Measurements from ENCODE around the gene PLD5.

PLD5 gene

DNA sequence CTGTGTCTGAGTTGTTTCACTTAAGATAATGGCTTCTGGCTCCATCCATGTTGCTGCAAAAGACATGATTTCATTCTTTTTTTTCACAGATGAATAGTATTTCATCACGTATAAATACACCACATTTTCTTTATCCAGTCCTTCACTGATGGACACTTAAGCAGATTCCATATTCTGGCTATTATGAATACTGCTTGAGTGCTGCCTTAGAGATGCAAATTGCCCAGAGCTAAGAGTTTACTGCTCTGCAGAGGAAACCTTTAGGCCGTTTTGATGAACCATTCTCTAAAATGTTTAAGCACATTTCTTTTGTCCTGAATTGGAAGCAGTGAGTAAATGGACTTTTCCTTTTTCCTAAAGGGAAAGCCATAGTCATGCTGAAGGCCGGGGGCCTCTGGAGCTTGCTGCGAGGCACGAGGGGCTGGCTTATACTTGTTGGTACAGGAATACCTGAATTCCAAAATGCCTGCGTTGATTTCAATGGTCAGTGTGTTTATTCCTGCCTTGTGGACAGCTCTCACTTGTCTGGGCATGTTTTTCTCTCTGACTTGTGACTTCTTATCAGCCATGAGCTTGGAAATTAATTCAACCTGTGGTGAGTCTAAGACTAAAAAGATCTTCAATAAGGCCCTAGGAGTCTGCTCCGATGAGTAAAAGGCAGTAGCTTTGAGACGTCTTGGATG is 324.6 kb downstream of the PLD5 start:
- no peak overlapping the region for H4K91ac ChIP-seq (ENCODE audit: low read length)
- no peak overlapping the region for H3K4me2 ChIP-seq (ENCODE audit: low read length, poor library complexity, severe bottlenecking)
- no peak overlapping the region for H3K18ac ChIP-seq (ENCODE audit: low read depth in 1 of 2, low read length in 2 of 2)
- H3K4ac ChIP-seq (ENCODE audit: low read depth in 1 of 2, low read length in 2 of 2) = no peak overlapping the region
- H2BK5ac ChIP-seq (ENCODE audit: low read depth, low read length, poor library complexity, severe bottlenecking) = no peak overlapping the region
- no peak overlapping the region for H2BK15ac ChIP-seq (ENCODE audit: low read depth, poor library complexity, severe bottlenecking)
- H3K79me1 ChIP-seq (replicated peaks; ENCODE audit: low read length, poor library complexity, severe bottlenecking) = no peaks in the 10 kb centered on the region
- H2BK12ac ChIP-seq (ENCODE audit: low read length in 2 of 2) = no peak overlapping the region
- no peak overlapping the region for H4K8ac ChIP-seq (ENCODE audit: low read length)
- no peak for DNase-seq
- no peaks in the 10 kb centered on the region for H3K36me3 ChIP-seq (ENCODE audit: control insufficient read depth in 1 of 2, insufficient read depth in 2 of 2, low read depth in 1 of 2, low read length in 2 of 2)
- H3K4me3 ChIP-seq (ENCODE audit: insufficient read depth in 1 of 2, low read depth in 1 of 2, low read length in 2 of 2) = no peak overlapping the region
- peaks cover 2% of the 10 kb centered on the region for H3K4me1 ChIP-seq (ENCODE audit: control insufficient read depth, insufficient read depth, low read depth, low read length)
- H3K27me3 ChIP-seq (ENCODE audit: control insufficient read depth in 1 of 2, insufficient read depth in 1 of 2, low read length in 2 of 2) = no peaks in the 10 kb centered on the region
- no peak overlapping the region for H3K14ac ChIP-seq (ENCODE audit: low read length in 2 of 2)
- no peak overlapping the region for H2AK5ac ChIP-seq (ENCODE audit: low read length, severe bottlenecking)
- no peak overlapping the region for H3K27ac ChIP-seq (ENCODE audit: low read length, poor library complexity, severe bottlenecking)
- H3K9ac ChIP-seq (ENCODE audit: low read length) = peak overlapping the region; percentile 20
- no peak overlapping the region for H2BK120ac ChIP-seq (ENCODE audit: low read depth, low read length)
- H2AFZ ChIP-seq (ENCODE audit: low read depth, low read length) = no peak overlapping the region
- no peak overlapping the region for H3K23ac ChIP-seq (ENCODE audit: low read length in 2 of 2)
- H3K9me3 ChIP-seq (ENCODE audit: control insufficient read depth, low read length) = no peaks in the 10 kb centered on the region
- WGBS = 69% methylated on average over 8 of the region's 8 CpGs

DNA sequence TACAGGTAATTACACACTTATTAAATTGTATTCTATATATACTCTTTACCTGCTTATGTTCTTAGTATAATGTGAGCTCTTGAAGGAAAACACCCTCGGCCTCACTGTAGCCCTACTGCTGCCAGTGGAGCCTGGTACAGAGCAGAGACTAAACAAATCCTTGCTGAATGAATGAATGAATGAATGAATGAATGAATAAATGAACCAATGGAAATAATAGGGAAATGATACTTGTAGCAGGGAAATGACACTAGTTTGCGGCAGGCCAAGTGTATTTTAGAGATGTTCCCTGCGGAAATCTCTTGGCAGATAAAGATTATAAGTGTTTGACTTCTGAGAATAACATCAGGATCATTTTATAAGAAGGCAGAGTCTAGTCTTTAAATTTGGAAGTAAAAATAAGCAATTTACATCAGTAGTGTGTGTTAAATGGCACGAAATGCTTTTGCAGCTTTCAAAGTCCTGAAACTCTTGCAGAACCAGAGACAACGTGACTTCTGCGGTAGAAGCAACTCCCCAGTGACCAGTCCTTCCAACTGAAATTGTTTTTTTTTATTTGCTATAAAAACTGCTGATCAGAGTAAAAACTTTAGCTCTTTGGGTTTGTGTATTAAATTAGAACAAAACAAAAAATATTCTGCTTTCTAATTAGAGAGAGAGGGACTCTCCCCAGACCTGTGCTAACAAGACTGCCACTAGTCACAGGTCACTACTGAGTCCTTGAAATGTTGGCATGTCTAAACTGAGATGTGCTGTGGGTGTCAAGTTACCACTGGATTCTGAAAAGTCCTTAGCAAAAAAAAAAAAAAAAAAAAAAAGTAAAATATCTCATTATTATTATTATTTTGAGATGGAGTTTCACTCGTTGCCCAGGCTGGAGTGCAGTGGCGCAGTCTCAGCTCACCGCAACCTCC is 326.3 kb downstream of the PLD5 start:
- Histone ChIP-seq H4K91ac (ENCODE audit: low read length) (no peak overlapping the region), H4K8ac (ENCODE audit: low read length) (no peak overlapping the region), H3K9me3 (ENCODE audit: control insufficient read depth, low read length) (no peaks in the 10 kb centered on the region), H3K79me1 (replicated peaks; ENCODE audit: low read length, poor library complexity, severe bottlenecking) (no peaks in the 10 kb centered on the region), H3K18ac (ENCODE audit: low read depth in 1 of 2, low read length in 2 of 2) (no peak overlapping the region), H3K27me3 (ENCODE audit: control insufficient read depth in 1 of 2, insufficient read depth in 1 of 2, low read length in 2 of 2) (no peaks in the 10 kb centered on the region), H3K36me3 (ENCODE audit: control insufficient read depth in 1 of 2, insufficient read depth in 2 of 2, low read depth in 1 of 2, low read length in 2 of 2) (no peaks in the 10 kb centered on the region), H3K27ac (ENCODE audit: low read length, poor library complexity, severe bottlenecking) (no peak overlapping the region), H3K23ac (ENCODE audit: low read length in 2 of 2) (no peak overlapping the region), H2BK120ac (ENCODE audit: low read depth, low read length) (no peak overlapping the region), H3K4me1 (ENCODE audit: control insufficient read depth, insufficient read depth, low read depth, low read length) (peaks cover 2% of the 10 kb centered on the region), H3K4me3 (ENCODE audit: insufficient read depth in 1 of 2, low read depth in 1 of 2, low read length in 2 of 2) (no peak overlapping the region), H3K14ac (ENCODE audit: low read length in 2 of 2) (no peak overlapping the region), H2BK15ac (ENCODE audit: low read depth, poor library complexity, severe bottlenecking) (no peak overlapping the region), H3K4ac (ENCODE audit: low read depth in 1 of 2, low read length in 2 of 2) (no peak overlapping the region), H2BK5ac (ENCODE audit: low read depth, low read length, poor library complexity, severe bottlenecking) (no peak overlapping the region), H3K4me2 (ENCODE audit: low read length, poor library complexity, severe bottlenecking) (no peak overlapping the region), H3K9ac (ENCODE audit: low read length) (peak overlapping the region; percentile 27), H2AK5ac (ENCODE audit: low read length, severe bottlenecking) (no peak overlapping the region), H2BK12ac (ENCODE audit: low read length in 2 of 2) (no peak overlapping the region), H2AFZ (ENCODE audit: low read depth, low read length) (no peak overlapping the region)
- 77% methylated on average over 9 of the region's 9 CpGs for WGBS
- DNase-seq = no peak

DNA sequence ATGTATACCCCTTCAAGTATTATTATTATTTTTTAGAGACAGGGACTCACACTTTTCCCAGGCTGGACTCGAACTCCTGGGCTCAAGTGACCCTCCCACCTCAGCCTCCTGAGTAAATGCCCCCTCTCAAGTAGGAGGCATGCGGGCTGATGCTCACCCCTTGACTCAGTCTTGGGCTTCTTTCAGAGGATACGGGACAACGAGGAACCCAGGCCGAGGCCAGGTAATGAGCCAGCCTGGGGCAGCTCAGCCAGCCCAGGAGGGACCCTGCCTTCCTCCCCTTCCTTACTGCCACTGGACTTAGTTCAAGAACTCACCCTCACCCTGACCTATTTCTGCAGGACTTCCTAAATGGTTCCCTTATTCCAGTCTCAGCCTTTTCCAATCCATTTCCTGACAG is 327.6 kb downstream of the PLD5 start:
- no peak overlapping the region for H3K23ac ChIP-seq (ENCODE audit: low read length in 2 of 2)
- no peak overlapping the region for H2BK12ac ChIP-seq (ENCODE audit: low read length in 2 of 2)
- H4K8ac ChIP-seq (ENCODE audit: low read length) = no peak overlapping the region
- no peak overlapping the region for H2BK120ac ChIP-seq (ENCODE audit: low read depth, low read length)
- no peak overlapping the region for H3K18ac ChIP-seq (ENCODE audit: low read depth in 1 of 2, low read length in 2 of 2)
- H3K4me1 ChIP-seq (ENCODE audit: control insufficient read depth, insufficient read depth, low read depth, low read length) = peaks cover 2% of the 10 kb centered on the region
- H3K14ac ChIP-seq (ENCODE audit: low read length in 2 of 2) = no peak overlapping the region
- no peak overlapping the region for H2AK5ac ChIP-seq (ENCODE audit: low read length, severe bottlenecking)
- H2BK15ac ChIP-seq (ENCODE audit: low read depth, poor library complexity, severe bottlenecking) = no peak overlapping the region
- DNase-seq = no peak
- H3K4ac ChIP-seq (ENCODE audit: low read depth in 1 of 2, low read length in 2 of 2) = no peak overlapping the region
- H3K4me3 ChIP-seq (ENCODE audit: insufficient read depth in 1 of 2, low read depth in 1 of 2, low read length in 2 of 2) = no peak overlapping the region
- 71% methylated on average over 5 of the region's 5 CpGs for WGBS
- no peaks in the 10 kb centered on the region for H3K36me3 ChIP-seq (ENCODE audit: control insufficient read depth in 1 of 2, insufficient read depth in 2 of 2, low read depth in 1 of 2, low read length in 2 of 2)
- H2AFZ ChIP-seq (ENCODE audit: low read depth, low read length) = no peak overlapping the region
- no peak overlapping the region for H3K27ac ChIP-seq (ENCODE audit: low read length, poor library complexity, severe bottlenecking)
- H4K91ac ChIP-seq (ENCODE audit: low read length) = no peak overlapping the region
- no peaks in the 10 kb centered on the region for H3K27me3 ChIP-seq (ENCODE audit: control insufficient read depth in 1 of 2, insufficient read depth in 1 of 2, low read length in 2 of 2)
- no peaks in the 10 kb centered on the region for H3K79me1 ChIP-seq (replicated peaks; ENCODE audit: low read length, poor library complexity, severe bottlenecking)
- H3K9ac ChIP-seq (ENCODE audit: low read length) = no peak overlapping the region
- H2BK5ac ChIP-seq (ENCODE audit: low read depth, low read length, poor library complexity, severe bottlenecking) = no peak overlapping the region
- H3K9me3 ChIP-seq (ENCODE audit: control insufficient read depth, low read length) = no peaks in the 10 kb centered on the region
- no peak overlapping the region for H3K4me2 ChIP-seq (ENCODE audit: low read length, poor library complexity, severe bottlenecking)

DNA sequence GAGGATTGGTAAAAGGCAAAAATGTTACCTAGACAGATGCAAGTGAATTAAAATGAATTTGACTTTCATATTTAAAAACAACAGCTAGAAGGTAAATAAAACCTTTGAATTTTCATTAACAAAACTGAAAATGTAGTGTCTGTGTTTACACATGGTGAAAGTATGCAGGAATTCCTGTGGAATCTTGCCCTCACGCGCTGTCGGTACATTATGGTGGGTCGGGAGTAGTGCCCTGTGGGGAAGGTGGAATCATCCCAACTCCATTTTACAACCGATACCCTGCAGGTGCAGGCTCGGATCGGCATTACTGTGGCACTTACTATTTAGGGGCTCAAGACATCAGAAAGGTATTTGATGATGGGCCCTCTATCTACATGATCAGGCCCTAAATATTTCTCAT is 328.4 kb downstream of the PLD5 start:
- Histone ChIP-seq H2BK12ac (ENCODE audit: low read length in 2 of 2) (no peak overlapping the region), H3K79me1 (replicated peaks; ENCODE audit: low read length, poor library complexity, severe bottlenecking) (no peaks in the 10 kb centered on the region), H4K8ac (ENCODE audit: low read length) (no peak overlapping the region), H3K36me3 (ENCODE audit: control insufficient read depth in 1 of 2, insufficient read depth in 2 of 2, low read depth in 1 of 2, low read length in 2 of 2) (no peaks in the 10 kb centered on the region), H3K4me3 (ENCODE audit: insufficient read depth in 1 of 2, low read depth in 1 of 2, low read length in 2 of 2) (no peak overlapping the region), H4K91ac (ENCODE audit: low read length) (no peak overlapping the region), H2AK5ac (ENCODE audit: low read length, severe bottlenecking) (no peak overlapping the region), H3K9me3 (ENCODE audit: control insufficient read depth, low read length) (no peaks in the 10 kb centered on the region), H2BK120ac (ENCODE audit: low read depth, low read length) (no peak overlapping the region), H2BK15ac (ENCODE audit: low read depth, poor library complexity, severe bottlenecking) (no peak overlapping the region), H3K14ac (ENCODE audit: low read length in 2 of 2) (no peak overlapping the region), H2BK5ac (ENCODE audit: low read depth, low read length, poor library complexity, severe bottlenecking) (no peak overlapping the region), H3K27me3 (ENCODE audit: control insufficient read depth in 1 of 2, insufficient read depth in 1 of 2, low read length in 2 of 2) (no peaks in the 10 kb centered on the region), H2AFZ (ENCODE audit: low read depth, low read length) (no peak overlapping the region), H3K27ac (ENCODE audit: low read length, poor library complexity, severe bottlenecking) (no peak overlapping the region), H3K4me2 (ENCODE audit: low read length, poor library complexity, severe bottlenecking) (no peak overlapping the region), H3K18ac (ENCODE audit: low read depth in 1 of 2, low read length in 2 of 2) (no peak overlapping the region), H3K4me1 (ENCODE audit: control insufficient read depth, insufficient read depth, low read depth, low read length) (peaks cover 2% of the 10 kb centered on the region), H3K4ac (ENCODE audit: low read depth in 1 of 2, low read length in 2 of 2) (no peak overlapping the region), H3K23ac (ENCODE audit: low read length in 2 of 2) (no peak overlapping the region), H3K9ac (ENCODE audit: low read length) (no peak overlapping the region)
- 90% methylated on average over 4 of the region's 7 CpGs for WGBS
- DNase-seq = no peak

All from mesenchymal stem cell (in vitro differentiated cells and primary cell).